GM21529 (cell line): Measurements from ENCODE around the gene CEP70.
"Not testable (repeated sequence)": the region's sequence is repeated elsewhere in the genome, so short reads cannot be mapped to it uniquely, and the experiment has no call there.

ENCODE experiments used
- ATAC-seq: cut with Tn5 transposase; IDR thresholded peaks from one replicate; pipeline ENCODE4 v1.9.1; 2021; ENCODE audit not compliant: unreplicated experiment

Gene CEP70

DNA sequence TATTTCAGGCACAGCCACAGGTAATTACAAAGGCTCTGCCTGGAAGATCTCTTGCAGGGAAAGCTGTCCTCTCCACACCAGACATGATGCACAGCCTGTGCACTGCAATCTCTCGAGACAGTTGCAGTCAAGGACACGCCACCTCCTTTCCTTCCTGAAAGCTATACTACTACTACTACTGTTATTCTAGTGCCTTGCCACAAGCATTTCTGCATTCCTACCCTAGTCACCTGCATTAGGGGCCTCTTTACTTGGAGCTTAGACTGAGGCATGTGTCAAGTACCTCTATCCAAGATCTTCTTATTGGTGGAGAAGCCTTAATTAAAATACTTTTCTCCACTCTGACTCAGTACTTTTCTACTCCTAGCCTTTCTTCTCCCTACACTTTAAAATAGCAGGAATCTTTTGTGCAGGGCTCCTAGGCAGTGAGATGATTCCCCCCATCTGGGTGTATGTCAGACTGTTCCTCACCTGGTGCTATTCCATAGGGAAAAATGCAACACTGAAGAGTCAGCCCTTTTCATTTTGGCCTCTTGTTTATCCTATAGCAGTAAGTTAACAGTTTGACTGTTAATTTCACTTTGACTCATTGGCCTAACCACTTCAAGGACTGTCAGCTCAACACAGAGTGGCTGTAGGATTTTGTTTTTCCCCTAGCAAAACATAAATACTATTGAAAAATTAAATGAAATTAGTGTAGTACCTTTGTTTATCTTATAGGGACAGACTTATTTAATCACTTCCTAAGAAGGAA is 80.8 kb downstream of the CEP70 start:
- peak; percentile 89 for ATAC-seq

- ATAC-seq: no peak
Observed at GRCh38 chr3:138511945-138512344, 82.1 kb downstream of the CEP70 start.

DNA sequence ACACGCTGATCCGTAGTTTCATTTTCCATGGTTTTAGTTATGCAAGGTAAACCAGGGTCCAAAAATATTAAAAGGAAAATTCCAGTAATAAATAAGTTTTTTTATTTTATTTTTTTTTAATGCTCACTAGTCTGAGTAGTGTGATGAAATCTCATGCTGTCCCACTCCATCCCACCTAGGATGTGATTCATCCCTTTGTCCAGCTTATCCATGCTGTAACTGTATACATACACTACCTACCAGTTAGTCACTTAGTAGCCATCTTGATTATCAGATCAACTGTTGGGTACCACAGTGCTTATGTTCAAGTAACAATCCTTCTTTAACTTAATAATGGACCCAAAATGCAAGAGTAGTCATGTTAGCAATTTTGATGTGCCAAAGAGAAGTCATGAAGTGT is 84.5 kb downstream of the CEP70 start:
- ATAC-seq: no peak

DNA sequence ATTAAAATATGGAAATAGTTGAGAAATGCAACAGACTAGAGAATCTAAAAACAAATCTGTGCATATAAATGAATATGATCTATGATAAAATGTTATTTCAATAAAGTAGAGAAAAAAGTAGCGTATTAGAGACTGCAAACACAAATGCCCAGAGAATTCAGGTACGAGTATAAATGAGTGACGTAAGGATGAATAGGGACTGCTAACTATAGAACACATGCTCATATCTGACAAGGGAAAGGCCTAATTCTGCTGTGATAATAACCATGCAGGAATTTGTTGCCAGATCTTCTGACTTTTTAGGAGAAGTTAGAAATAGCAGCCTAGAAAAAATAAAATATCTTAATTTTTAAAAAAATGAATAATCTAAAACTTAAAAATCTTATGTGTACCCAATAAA is 86.5 kb downstream of the CEP70 start:
- ATAC-seq: no peak

GRCh38 chr3:138498991-138499390 is 95.1 kb downstream of the CEP70 start:
- no peak for ATAC-seq

DNA sequence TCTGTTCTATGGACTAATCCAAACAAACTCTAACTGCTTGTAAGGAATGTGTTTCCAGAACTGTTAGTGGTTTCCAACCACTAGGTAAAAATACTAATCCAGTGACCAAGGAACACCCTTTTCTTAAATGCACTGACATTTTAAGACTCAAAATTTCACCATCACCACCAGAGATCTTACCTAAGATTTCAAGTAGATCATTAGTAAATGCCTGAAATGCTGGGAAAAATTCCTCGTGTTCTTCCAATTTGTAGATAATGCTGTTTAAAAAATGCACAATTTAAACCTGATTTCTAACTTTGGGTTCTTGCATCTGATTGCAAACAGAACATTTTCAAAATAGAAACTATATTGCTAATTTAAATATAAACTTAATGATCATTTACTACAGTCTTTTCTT is 96.2 kb downstream of the CEP70 start:
- no peak for ATAC-seq

DNA sequence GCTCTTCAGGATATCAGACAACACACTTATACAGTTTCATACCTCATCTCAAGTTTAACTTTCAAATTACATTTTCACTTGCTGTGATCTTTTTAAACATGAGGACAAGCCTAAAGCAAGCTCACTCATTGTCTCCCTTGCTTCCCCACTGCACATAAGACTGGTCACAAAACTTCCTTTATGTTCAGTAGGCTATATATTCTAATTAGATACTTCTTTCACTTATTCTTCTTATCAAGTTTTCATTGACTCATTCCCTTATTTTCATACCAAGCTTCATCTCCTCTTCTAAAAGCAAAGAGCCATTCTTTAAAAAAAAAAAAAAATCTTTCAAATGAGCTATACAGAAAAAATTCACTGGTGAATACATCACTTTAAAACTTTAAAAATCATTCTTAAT is 97.0 kb downstream of the CEP70 start:
- ATAC-seq: no peak

GRCh38 chr3:138496436-138496835 is 97.6 kb downstream of the CEP70 start:
- no peak for ATAC-seq

GRCh38 chr3:138495638-138496037 is 98.4 kb downstream of the CEP70 start:
- not testable (repeated sequence) for ATAC-seq

DNA sequence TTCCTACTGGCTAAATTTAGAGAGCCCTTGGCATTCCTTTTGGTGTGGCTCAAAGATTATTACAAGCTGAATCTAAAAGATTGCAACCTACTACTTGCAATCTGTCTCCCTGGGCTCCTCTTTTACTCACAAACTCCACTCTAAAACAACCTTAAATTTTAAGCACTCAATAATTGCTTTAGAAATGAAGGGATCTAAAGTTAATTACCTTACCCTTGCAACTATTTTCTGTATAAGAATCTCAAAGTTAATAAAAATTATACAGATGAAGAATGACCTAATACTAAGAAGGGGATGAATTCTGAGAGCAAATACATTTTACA is 99.5 kb downstream of the CEP70 start:
- no peak for ATAC-seq

GRCh38 chr3:138493804-138494606 is 100.1 kb downstream of the CEP70 start:
- ATAC-seq: no peak

DNA sequence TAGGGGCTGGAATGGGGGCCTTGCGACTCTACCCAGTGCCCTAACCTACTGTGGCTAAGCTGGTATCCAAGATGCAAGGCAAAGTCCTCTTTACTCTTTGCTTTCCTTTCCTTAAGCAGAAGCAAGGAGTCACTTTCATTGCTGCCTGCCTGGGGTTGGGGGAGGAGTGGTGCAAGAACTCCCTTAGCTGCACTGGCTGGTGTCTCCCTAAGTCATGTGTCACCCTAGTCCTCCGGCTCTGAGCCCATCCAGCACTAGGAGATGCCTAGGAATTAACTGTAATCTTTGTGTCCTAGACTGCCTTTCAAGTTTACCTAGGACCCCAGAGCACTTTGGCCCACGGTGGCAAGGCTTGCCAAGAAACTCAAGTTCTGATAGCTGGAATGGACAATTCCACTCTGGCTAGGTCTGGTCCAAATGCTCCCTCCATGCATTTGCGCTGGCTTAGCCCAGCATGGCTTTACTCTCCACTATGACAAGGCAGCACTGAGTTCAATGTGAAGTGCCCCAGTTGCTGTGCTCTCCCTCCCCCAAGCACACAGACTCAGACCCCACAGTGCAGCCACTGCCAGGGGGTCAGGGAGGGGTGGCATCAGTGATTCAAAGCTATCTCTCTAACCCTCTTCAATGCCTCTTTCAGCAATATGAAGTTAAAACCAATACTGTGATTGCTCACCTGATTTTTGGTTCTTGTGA is 100.9 kb downstream of the CEP70 start:
- no peak for ATAC-seq

DNA sequence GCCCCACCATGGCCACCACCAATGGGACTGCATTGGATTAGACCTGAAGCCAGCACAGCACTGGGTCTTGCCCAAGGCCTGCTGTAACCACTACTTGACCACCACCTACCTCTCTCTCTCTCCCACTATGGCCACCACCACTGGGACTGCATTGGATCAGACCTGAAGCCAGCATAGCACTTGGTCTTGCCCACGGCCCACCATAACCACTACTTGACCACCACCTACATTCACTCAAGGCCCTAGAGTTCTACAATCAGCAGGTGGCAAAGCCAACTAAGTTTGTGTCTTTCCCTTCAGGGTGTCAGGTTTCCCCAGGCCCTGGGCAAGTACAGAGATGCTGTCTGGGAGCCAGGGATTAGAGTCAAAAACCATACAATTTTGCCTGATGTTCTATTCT is 102.1 kb downstream of the CEP70 start:
- ATAC-seq: no peak

- ATAC-seq: not testable (repeated sequence)
Observed at GRCh38 chr3:138486580-138486979, 107.5 kb downstream of the CEP70 start.

DNA sequence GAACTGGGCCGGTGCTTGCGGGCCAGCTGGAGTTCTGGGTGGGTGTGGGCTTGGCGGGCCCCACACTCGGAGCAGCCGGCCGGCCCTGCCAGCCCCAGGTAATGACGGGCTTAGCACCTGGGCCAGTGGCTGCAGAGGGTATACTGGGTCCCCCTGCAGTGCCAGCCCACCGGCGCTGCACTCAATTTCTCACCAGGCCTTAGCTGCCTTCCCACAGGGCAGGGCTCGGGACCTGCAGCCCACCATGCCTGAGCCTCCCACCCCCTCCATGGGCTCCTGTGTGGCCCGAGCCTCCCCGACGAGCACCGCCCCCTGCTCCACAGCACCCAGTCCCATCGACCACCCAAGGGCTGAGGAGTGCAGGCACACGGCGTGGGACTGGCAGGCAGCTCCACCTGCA is 109.4 kb downstream of the CEP70 start:
- ATAC-seq: not testable (repeated sequence)

DNA sequence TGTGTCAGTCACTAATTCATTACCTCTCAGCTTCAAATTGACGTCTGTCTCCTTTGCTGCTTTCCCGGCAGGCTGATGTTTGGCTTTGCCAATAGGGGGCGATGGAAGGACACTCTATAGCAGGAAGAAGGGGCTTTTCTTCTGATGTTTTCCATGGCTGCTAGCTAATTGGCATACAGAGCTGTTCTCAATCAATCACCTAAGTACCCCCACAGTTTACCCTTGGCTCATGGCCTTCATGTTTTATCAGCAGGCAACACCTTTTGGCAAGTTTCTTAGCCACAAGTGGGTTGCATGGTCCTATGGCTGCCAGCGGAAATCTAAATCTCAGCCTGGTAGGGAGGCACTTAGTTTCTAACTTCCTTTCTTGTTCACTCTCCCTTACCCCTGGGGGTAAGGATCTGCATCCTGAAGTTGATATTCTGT is 114.6 kb downstream of the CEP70 start:
- peak; percentile 57 for ATAC-seq

DNA sequence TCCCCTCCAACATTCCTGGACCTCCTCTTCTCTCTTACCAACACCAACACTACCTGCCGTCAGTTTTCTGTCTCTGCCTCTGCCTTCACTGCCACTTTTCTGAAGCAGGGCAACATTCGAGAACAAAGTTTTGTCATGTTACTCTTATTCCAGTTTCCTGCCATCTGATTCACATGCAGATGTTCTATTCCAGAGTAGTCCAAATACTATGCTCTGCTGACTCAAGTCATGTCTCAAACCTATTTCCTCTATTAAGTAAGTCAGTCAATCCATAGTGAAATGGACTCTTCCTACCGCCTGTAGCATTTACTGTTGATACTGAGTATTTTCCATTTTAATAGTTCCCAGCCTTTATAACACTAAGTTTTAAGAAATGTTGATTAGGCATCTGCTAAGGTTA is 116.3 kb downstream of the CEP70 start:
- no peak for ATAC-seq

GRCh38 chr3:138477120-138477519 is 116.9 kb downstream of the CEP70 start:
- no peak for ATAC-seq

GRCh38 chr3:138476526-138476925 is 117.5 kb downstream of the CEP70 start:
- no peak for ATAC-seq

- no peak for ATAC-seq
Observed at GRCh38 chr3:138474163-138474562, 119.9 kb downstream of the CEP70 start.

GRCh38 chr3:138473391-138473790 is 120.7 kb downstream of the CEP70 start:
- no peak for ATAC-seq
